TTC549 (cell line): Measurements from ENCODE around the gene TRAF2.

ENCODE experiments used
- FAIRE-seq: peaks from 2 replicates; lab custom pipeline; 2012; peaks lifted over from hg19 to GRCh38; lab: Jason Lieb, UNC

The TRAF2 gene

DNA sequence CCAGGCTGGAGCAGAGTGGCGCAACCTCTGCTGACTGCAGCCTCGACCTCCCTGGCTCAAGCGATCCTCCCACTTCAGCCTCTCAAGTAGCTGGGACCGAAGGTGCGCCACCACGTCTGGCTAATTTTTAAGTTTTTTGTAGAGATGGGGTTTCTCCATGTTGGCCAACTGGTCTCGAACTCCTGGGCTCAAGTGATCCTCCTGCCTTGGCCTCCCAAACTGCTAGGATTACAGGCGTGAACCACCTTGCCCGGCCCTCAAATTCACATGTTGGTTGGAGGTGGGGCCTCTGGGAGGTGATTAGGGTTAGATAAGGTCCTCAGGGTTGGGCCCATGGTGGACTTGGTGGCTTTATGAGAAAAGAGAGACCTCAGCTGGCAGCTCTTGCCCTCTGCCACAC lies 75.8 kb downstream of the TRAF2 start:
- FAIRE-seq = no peak

DNA sequence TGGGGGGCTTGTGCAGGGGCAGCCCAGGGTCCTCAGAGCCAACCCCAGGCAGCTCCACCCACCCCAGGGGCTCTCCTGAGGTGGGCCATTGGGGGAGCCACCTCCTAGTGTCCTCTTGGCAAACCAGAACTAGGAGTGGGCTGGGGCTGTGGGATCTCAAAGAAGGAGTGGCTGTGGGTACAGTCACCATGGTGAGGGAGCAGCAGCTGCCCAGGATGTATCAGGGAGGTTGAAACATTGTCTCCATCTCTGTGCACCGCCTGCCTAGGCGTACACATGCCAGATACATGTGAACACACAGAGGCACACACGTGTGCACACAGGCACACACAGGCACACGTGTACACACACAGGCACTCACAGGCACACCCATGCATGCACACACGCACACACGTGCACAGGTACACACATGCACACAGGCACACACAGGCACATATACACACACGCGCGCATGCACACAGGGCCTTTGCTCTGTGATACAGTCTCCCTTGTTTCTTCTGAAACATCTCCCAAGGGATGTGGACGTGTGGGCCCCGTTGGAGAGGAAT lies 76.5 kb downstream of the TRAF2 start:
- no peak for FAIRE-seq

DNA sequence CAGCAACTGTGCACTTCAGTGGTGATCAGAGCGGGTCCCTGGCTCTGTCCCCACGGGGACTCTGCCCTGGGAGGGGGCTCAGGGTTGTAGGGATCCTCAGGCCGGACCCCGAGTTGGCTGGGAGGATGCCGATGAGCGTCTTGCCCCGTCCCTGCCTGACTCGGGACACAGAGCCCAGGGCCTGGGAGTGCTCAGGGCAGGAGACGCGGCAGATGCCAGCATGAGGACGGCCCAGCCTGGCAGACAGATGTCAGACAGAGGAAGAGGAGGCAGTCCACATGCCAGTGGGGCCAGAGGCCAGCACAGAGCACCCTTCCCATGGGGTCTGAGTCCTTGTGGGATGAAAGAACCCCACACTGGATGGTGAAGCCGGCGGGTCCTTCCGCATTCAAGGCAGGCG lies 77.0 kb downstream of the TRAF2 start:
- FAIRE-seq = no peak

DNA sequence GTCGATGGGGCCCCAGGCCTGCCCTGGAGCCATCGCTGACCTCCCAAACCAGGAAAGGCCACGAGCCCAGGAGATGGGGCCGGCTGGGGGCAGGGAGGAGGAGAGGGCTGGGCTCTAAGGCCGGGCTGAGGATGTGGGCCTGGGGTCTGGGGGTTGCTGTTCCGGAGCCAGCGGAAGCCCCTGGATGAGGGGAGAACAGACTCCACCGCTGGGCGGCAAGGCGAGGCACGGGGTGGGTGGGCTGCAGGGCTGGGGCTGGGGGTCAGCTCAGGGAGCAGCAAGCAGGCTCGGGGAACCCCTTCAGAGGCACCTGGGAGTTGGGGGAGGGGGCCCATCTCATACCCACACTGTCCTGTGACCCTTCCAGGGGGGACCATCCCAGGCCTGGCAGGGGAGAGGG lies 77.4 kb downstream of the TRAF2 start:
- no peak for FAIRE-seq

DNA sequence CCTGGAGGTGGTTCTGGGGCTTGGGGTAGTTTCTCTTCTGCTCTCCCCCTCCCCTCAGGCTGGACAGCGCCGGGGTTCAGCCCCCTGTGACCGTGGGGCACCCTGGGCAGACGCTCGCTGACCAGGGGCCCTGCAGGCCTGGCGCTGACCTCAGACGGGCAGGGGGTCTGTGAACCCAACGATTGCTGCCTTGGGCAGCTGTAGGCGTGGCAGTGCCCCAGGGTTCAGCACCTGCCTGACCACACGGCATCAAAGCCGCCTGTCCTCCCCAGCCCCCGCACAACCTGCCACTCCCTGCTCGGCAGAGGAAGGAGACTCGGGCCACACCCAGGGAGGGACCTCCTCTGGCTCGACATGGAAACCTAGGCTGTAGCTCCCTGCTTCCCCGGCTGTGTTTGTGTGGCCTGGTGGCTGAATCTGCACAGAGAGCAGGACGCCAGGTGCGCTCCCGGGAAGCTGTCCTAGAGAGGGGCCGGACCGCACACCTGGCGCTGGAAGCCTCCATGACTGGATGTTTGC lies 77.9 kb downstream of the TRAF2 start:
- no peak for FAIRE-seq

DNA sequence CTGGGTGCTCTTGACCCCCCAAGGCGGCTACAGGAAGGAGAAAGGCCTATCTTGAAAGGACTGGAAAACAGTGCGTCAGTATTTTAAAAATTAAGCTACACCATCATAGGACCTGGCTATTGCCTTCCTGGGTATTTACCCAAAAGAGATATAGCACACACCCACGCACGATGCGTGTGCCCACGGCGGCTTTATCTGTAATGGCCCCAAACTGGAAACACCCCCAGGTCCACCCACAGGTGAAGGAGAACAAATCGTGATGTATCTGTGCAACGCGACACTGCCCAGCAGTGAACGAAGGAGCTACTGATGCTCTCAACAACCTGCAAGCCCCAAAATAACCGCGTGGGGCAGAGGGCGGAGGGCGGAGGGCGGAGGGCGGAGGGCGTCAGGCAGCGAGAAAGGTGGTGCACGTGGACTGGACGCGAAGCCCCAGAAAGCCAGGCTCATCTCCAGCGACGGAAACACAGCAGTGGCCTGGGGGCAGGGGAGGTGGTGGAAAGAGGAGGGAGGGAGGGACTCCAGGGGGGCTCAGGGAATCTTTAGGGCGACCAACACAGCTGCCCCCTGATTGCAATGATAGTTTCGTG lies 78.6 kb downstream of the TRAF2 start:
- no peak for FAIRE-seq

DNA sequence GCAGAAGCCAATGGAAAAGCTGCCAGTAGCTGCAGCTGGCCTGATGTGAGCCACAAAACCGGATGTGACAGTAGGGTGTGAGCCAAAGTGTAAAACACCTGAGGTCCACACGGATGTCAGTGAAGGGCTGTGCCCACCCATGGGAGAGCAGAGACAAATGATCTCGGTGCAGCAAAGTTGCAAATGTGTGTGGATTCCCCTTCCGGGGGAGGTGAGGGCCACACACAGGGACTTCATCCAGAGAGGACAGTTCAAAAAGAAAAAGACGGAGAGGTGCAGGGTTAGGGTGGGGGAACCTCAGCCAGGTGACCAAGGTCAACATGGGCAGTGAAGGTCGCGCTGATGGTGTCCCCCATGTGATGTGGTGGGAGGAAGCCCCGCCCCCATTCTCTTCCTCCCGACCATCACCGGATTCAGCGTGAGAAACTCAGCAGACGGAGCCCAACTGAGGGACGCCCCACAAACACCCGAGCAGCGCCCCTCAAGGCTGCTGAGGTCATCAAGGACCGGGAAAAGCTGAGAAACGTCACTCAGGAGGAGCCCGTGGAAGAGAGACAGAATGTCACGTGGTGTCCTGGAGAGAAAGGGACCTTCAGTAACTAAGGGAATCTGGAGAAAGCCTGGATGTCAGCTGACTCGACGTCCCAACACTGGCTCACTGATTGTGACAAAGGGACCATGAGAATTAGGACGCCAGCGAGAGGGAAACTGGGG lies 79.6 kb downstream of the TRAF2 start:
- FAIRE-seq = no peak

DNA sequence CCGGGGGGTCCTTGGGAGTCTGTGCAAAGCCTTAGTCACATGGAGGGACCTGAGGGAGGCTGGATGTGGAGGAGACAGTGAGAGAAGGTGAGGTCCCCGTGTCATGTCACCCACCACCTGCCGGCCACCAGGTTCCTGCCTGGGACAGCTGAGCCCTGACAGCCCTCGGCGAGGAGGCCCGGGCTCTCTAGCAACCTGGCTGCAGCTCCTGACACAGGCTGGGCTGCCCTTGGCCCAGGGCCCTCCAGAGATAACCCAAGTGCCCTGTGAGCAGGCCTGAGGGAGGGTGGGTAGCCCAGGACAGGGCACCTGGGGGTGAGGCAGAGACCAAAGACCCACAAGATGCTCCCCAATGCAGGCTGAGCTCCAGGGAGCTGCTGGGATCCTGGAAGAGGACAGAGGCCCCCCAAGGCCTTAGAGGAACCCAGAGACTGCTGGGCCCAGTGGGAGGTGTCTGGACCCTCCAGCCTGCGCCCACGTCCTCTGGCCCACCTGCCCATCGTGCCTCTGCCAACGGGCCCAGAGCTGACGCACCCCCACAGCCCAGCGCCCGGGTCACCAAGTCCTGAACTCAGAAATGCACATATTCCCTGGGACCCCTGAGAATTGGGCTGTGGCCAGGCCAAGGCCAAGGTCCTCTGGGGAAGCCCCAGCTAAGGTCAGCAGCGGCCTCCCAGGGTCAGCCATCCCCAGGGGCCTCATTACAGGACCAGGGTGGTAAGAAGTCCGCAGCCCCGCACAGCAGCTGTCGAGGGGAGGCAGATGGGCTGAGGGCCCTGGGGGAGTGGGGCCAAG lies 82.2 kb downstream of the TRAF2 start:
- FAIRE-seq = no peak

DNA sequence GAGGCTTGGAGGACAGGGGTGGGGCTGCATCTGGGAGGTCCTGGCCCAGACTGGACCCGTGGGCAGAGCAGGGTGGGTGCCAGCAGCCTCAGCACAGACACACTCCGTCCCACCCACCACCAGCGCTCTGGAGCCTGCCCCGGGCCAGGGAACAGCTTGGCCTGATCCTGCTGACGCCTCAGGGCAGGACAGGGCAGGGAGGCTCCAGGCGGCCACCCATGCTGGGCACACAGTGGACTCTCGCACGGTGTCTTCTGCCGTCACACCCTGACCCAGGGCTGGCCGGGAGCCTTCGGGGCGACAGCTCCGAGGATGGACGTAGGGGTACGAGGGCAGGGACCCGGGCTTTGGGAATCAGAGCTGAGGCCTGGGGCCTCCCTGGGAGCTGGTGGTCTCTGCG lies 82.8 kb downstream of the TRAF2 start:
- no peak for FAIRE-seq

DNA sequence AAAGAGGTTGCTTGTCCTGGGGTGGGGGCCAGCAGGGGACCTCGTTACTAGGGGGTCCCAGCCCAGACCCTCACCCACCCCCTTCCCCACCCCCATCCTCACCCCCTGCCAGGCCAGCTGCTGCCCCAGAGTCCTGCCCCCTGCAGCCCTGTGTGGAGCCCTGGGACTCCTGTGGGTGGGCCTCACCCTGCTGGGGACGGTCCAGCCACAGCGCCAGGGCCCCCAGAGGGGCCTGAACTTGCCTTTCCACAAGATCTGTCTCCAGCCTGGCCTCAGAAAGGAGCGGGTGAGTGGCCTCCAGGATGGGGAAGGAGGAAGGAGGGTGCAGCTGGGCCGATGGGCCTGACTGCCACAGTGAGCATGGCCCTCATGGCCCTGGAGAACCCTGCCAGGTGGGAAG lies 83.5 kb downstream of the TRAF2 start:
- FAIRE-seq = no peak

DNA sequence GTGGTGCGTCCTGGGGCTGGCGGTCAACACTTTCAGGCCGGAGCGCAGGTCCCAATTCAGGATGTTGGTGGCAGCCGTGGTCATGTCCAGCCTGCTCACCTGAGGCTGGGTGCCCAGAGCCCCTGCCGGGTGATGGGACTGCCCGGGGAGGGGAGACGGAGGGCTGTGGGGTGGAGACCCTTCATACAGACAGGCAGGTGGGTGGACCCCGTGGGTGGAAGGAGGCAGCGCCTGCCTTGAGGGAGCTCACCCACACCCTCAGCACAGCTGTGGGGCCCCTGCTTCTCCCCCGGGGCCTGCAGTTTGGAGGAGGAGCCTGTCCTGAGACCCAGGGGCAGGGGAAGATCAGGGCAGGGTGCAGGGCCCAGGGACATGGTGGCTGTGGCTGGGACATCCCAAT lies 84.0 kb downstream of the TRAF2 start:
- FAIRE-seq = no peak

DNA sequence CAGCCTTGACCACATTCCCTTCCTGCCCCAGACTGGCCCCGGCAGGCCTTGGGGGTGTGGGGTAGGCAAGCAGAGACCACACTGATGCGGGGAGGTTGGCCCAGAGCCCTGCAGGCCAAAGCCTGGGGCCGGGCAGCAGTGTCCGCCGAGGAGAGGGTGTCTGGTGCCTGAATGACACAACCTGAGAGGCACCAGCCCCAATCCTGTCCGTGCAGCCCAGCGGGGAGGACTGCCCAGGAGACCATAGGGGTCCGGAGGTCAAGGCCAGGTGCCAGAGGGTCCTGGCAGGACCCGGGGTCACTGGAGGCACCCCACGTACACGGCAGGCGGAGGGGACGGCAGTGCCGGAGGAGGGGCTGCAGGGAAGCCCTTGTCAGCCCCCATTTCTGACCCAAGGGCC lies 85.4 kb downstream of the TRAF2 start:
- FAIRE-seq = no peak

DNA sequence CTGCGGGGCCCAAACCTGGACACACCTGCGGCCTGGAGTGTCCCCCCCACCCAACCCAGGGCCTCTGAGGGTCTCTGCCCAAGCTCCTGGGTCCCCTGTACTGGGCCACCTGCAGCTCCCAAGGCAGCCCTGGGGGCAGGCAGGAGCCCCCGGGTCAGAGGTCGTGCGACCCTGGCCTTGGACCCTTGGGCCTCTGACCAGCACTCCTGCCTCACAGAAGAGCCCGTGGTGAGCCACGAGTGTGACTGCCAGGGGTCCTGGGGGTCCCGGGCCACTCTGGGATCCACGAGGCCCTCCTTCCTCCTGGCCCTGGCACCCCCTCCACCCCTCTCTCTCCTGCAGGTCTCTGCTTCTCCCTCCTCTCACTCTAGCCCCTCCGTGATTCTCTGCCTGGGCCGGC lies 86.0 kb downstream of the TRAF2 start:
- FAIRE-seq = no peak

DNA sequence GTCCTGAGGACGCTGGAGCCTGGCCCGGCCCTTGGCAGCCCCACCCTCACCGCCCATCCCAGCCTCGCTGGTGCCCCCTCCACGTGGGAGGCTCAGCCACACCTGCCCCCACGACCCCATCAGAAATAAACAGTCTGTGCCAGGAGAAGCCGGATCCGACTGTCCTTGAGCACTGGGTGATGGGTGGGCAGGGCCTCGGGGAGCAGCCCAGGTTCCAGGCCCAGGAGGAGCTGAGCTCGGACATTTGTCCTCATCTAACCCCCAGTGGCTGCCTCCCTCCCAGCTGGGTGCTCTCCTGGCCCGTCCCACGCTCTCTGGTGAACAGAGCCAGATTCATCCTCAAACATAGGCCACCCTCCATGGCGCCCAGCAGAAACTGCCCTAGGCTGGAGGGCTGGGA lies 86.4 kb downstream of the TRAF2 start:
- FAIRE-seq = no peak

DNA sequence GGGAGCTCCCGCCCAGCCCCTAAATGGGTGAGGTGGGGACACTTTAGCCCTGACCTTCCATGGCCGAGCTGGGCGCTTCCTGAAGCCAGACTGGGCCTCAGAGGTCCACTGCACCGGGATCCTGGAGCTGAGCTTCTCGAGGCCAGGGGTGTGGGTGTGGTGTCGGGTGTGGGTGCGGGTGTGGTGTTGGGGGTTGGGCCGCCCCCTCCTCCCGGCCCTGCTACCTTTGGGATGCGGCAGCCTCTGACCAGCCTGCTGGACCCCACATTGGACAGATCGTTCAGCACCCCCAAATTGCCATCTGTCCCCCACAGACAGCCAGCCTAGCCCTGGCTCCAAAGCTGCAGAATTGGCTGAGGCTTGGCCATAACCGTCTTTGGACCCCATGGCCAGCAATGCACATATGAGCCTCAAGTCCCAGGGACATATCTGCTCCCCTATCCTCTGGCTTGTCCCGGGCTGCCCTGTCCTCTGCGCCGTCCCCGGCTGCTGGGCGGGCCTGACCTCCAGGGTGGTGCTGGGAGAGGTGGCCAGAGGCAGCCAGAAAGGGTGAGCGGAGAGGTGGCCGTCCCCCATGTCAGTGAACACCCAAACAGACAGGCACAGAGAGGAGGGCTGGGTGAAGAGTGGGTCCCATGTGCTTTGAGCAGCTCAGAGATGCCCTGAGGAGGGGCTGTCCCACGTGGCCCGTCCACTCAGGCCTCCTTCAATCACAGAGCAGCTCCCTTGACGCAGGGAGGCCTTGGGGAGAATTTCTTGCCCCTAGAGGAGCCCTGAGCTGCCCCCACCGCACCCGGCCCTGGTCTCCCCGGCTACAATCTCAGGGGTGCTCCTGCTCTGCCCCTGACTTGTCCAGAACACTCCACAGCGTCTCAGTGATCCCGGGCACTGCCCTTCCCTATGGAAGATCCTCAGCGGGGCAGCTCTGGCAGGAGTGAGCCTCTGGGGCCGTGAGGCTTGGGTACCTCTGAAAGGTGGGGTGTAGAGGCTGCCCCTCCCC lies 87.6 kb downstream of the TRAF2 start:
- FAIRE-seq = no peak

DNA sequence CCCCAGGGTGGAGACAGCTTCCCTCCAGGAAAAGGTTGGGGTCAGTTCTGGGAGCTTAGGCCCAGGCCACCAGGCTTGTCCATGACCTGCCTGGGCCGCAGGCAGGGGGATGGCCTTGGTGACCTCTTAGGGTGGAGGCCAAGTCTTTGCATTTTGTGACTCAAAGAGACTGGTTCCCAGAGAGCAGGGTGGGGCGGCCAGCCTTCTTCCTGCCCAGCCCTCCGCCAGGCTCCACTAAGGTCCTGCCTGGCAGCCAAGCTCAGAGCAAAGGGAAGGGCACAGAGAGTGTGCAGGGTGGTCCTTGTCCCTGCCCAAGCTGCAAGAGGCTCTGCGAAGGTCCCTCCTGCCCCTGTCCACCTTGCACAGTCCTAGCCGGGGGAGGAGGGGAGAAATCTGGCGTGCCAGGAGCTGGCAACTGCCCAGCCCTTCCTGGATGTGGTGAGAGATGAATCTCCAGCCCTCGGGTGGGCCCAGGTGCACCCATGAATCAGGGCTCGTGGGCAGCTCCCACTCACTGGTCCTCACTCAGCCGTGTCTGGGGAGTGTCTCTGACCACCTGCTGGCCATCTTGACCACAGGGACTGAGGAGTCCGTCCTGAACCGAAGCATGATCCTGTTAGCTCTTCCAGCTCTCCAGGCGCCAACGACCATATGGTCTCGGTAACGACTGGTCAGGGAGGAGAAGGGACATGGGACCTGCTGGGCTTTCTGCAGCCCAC lies 88.7 kb downstream of the TRAF2 start:
- no peak for FAIRE-seq

DNA sequence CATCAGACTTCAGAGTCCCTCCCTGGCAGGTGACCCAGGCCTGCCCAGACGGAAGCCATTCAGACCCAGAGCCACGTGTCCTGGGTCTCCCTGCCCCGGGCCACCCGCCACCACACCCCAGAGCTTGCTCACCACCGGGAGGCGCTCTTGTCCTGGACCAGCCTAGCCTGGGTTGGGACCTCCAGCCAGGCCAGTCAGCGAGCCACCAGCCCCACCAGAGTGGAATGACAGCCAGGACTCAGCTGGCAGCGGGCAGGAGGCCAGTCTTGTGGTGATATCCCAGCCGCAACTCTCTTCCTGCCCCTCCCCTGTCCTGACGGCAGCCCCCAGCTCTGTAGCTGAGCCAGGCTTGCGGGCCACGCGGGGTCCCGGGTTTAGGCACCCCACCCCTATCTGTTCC lies 89.3 kb downstream of the TRAF2 start:
- no peak for FAIRE-seq
